NB4 (cell line): ENCODE data around the gene UBE2V1.

Source experiments
- CTCF ChIP-seq: IDR thresholded peaks from one replicate; pipeline ENCODE4 v1.5.1; 2012; ENCODE audit warnings: low read depth, low read length
- MYC ChIP-seq: IDR thresholded peaks from 2 replicates; pipeline ENCODE4 v1.6.1; 2011; ENCODE audit warnings: low read depth, low read length
- POLR2A ChIP-seq: IDR thresholded peaks from 2 replicates; pipeline ENCODE4 v1.6.1; 2011; ENCODE audit warnings: mild to moderate bottlenecking; ENCODE audit not compliant: insufficient read length; ENCODE audit errors: extremely low read depth
- TF ChIP-seq, protein P1 (sequence below): IDR thresholded peaks from 2 replicates; pipeline ENCODE4 v1.6.1; 2011; ENCODE audit warnings: low read depth, low read length

DNA sequence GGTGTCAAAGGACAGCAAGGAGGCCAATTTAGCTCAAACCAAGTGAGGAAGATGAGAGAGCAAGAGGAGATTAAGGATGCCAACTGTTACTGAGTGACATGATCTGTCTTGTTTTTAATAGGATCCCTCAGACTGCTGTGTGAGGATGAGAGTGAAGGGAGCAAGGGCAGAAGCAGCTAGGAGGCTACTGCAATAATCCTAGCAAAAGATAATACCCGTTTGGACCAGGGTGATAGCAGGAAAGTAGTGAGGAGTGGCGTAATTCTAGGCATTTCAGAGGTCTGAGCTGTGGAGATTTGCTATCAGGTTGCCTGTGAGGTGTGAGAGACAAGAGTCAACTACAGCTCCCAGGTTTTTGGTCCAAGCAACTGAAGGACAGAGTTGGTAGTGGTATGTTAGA is 14.7 kb downstream of the UBE2V1 start:
- TF ChIP-seq POLR2A (no peak), CTCF (no peak), MYC (no peak)
- TF ChIP-seq, protein P1, sequence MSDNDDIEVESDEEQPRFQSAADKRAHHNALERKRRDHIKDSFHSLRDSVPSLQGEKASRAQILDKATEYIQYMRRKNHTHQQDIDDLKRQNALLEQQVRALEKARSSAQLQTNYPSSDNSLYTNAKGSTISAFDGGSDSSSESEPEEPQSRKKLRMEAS = no peak
